Cardiac fibroblast (primary cell): Measurements from ENCODE around the gene SPI1.
A peak's percentile ranks its signal among the peaks of the same experiment; 100 is the strongest.

ENCODE experiments used
- DNase-seq, 2 donors: peaks; one replicate each; pipeline versions ENCODE4 v3.0.0 to v3.0.0-alpha.2; 2010; ENCODE audit warnings: low read depth in 2 of 2
- H3K4me3 ChIP-seq, 2 donors: replicated peaks in 1 of 2; 1 replicate in 1 of 2; 2 replicates in 1 of 2; pipeline ENCODE4 v1.5.1; 2011; ENCODE audit warnings: low read depth in 2 of 2, low read length in 2 of 2, mild to moderate bottlenecking in 2 of 2, moderate library complexity in 1 of 2
- CTCF ChIP-seq: IDR thresholded peaks from one replicate; pipeline ENCODE4 v1.5.1; 2011; ENCODE audit warnings: low read depth, mild to moderate bottlenecking, low read length, inconsistent platforms

SPI1 gene

GRCh38 chr11:47395223-47396048, 17.1 kb upstream of the SPI1 start:
- no peak for DNase-seq
- TF ChIP-seq CTCF = no peak
- H3K4me3 ChIP-seq = no peak overlapping the region

- H3K4me3 ChIP-seq = no peak overlapping the region
- DNase-seq = peak; percentile 65 to 81
- TF ChIP-seq CTCF = no peak
These were observed 16.2 kb upstream of the SPI1 start for GRCh38 chr11:47394322-47395222.

GRCh38 chr11:47394050-47394321, 15.6 kb upstream of the SPI1 start:
- no peak for TF ChIP-seq CTCF
- DNase-seq = no peak
- no peak overlapping the region for H3K4me3 ChIP-seq

DNA sequence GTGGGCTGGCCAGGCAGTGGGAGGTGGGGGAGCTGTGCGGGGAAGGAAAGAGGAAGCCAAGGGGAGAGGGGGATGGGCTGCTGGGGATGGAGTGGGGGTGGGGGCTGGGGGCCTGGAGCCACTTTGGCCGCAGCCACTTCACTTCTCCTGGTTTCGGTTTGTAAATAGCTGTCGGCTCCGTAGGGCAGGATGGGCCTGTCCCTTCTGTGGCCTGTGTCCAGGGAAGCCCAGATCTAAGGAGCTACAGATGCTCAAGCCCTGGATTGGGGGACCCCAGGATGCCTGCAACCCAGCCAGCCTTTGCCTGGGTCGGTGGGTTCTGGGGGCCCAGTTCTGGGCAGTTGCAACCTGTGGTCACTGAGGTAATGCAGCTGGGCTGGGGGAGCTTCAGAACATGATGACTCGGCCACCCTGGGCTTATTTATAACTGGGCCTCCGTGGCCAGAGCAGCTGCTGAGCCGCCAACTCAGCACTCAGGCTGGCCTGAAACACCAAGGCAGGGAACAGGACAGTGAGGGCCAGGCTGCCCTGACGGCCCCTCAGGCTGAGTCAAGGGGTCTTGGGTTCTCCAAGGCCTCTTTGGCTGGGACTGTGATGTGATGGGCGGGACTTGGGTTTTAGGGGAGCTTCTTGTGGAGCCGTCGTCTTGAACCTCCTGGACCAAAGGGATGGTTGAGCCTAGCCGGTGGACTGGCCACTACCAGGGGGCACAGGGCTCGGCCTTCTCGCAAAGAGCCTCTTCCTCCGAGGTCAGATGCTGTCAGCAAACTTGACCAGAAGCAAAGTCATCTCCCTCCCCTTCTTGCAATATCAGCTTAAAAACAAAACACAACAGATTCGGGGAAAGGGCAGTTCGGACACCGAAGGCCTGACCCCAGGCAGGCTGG, 15.1 kb upstream of the SPI1 start:
- TF ChIP-seq CTCF = no peak
- no peak overlapping the region for H3K4me3 ChIP-seq
- DNase-seq = peak; percentile 40 to 64

GRCh38 chr11:47392546-47393162, 14.3 kb upstream of the SPI1 start:
- H3K4me3 ChIP-seq = no peak overlapping the region
- no peak for DNase-seq
- TF ChIP-seq CTCF = no peak
